Neural progenitor cell (in vitro differentiated cells): ENCODE results near the gene INPP4B.

Experiments used
- EZH2 ChIP-seq: fragments of 200-600 bp; sonication (generic); IDR thresholded peaks from 2 replicates; pipeline ENCODE4 v1.6.1; 2017; ENCODE audit warnings: antibody characterized with exemption, mild to moderate bottlenecking, moderate library complexity
- EZH2phosphoT487 ChIP-seq: fragments of 200-600 bp; sonication (generic); IDR thresholded peaks from 2 replicates; pipeline ENCODE4 v1.6.1; 2017; ENCODE audit warnings: antibody characterized with exemption
- TF ChIP-seq, protein P1 (sequence below): fragments of 200-600 bp; sonication (generic); IDR thresholded peaks from 2 replicates; pipeline ENCODE4 v1.5.1; 2017; ENCODE audit warnings: antibody characterized with exemption, mild to moderate bottlenecking

DNA sequence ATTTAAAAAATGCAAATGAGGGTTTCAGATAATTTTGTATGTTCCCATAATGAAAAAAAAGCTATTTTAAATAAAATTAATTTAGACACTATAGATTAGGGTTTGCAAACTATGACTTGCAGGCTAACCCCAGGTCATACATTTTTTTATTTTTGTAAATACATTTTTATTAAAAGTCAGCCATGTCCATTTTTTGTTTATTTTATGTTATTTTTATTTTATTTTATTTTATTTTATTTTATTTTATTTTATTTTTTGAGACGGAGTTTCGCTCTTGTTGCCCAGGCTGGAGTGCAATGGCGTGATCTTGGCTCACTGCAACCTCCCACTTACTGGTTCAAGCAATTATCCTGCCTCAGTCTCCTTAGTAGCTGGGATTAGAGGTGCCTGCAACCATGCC, 749.1 kb downstream of the INPP4B start:
- TF ChIP-seq, protein P1, sequence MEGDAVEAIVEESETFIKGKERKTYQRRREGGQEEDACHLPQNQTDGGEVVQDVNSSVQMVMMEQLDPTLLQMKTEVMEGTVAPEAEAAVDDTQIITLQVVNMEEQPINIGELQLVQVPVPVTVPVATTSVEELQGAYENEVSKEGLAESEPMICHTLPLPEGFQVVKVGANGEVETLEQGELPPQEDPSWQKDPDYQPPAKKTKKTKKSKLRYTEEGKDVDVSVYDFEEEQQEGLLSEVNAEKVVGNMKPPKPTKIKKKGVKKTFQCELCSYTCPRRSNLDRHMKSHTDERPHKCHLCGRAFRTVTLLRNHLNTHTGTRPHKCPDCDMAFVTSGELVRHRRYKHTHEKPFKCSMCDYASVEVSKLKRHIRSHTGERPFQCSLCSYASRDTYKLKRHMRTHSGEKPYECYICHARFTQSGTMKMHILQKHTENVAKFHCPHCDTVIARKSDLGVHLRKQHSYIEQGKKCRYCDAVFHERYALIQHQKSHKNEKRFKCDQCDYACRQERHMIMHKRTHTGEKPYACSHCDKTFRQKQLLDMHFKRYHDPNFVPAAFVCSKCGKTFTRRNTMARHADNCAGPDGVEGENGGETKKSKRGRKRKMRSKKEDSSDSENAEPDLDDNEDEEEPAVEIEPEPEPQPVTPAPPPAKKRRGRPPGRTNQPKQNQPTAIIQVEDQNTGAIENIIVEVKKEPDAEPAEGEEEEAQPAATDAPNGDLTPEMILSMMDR = no peak
- TF ChIP-seq EZH2 (no peak), EZH2phosphoT487 (no peak)
